K562 (cell line): ENCODE results near the gene XPO6. TPM values are rescaled to one million over a fixed set of nuclear protein-coding genes. Genes with fewer than 3 reads are reported as not detected.

Experiments
- ATAC-seq: fragments of 200-7000 bp; cut with Tn5 transposase; 3 replicates; pipeline ENCODE4 v1.9.1; 2020; ENCODE audit warnings: moderate library complexity
- BruUV-seq: library from RNA; stranded (reverse); fragments of 400-500 nt; replicated peaks from 2 replicates; lab custom pipeline; 2021; lab: Mats Ljungman, UMichigan
- CTCF ChIA-PET: fragments of 300-600 bp; formaldehyde crosslinking; extraction: SDS; loops from one replicate; lab custom pipeline; 2021; ENCODE audit warnings: low intra/inter-chr PET ratio; lab: Yijun Ruan, JAX
- POLR2A ChIA-PET: fragments of 300-600, 350-650 bp; sonication (Branson Sonifier 250); formaldehyde crosslinking; extraction: SDS; loops from one replicate; lab custom pipeline; 2021; ENCODE audit warnings: antibody characterized with exemption, inconsistent platforms; lab: Yijun Ruan, JAX
- DNase-seq, 4 experiments: peaks; one replicate each; pipeline versions ENCODE4 v3.0.0 to v3.0.0-alpha.2; 2011 to 2018; ENCODE audit warnings: low spot score in 3 of 4, mixed read lengths in 3 of 4; ENCODE audit errors: extremely low read depth in 1 of 4
- FAIRE-seq: peaks from 2 replicates; lab custom pipeline; 2011; peaks lifted over from hg19 to GRCh38; lab: Jason Lieb, UNC
- H2AFZ ChIP-seq: 2 replicates; pipeline ENCODE4 v1.6.0; 2011; ENCODE audit warnings: low read depth, low read length, control low read depth, inconsistent platforms
- H3K27ac ChIP-seq: fragments of 200-600 bp; 3 replicates; pipeline ENCODE4 v1.8.0; 2011; ENCODE audit warnings: low read depth, mild to moderate bottlenecking, control low read depth, inconsistent platforms, low read length, moderate library complexity, mixed read lengths; ENCODE audit errors: extremely low read depth
- H3K27me3 ChIP-seq, 2 experiments: fragments of 300-600 bp in 1 of 2; 2 replicates in 1 of 2; 3 replicates in 1 of 2; pipeline versions ENCODE4 v1.6.0 to v1.8.0; 2011; ENCODE audit warnings: inconsistent platforms in 2 of 2, low read length in 2 of 2, mild to moderate bottlenecking in 1 of 2, mixed read lengths in 1 of 2, moderate library complexity in 1 of 2; ENCODE audit not compliant: control insufficient read depth in 2 of 2, insufficient read depth in 2 of 2
- H3K36me3 ChIP-seq: fragments of 300-600 bp; 3 replicates; pipeline ENCODE4 v1.8.0; 2011; ENCODE audit warnings: mild to moderate bottlenecking, low read length, inconsistent platforms; ENCODE audit not compliant: control insufficient read depth, insufficient read depth
- H3K4me1 ChIP-seq, 2 experiments: fragments of 200-600 bp in 1 of 2; replicated peaks in 1 of 2; 2 replicates in 1 of 2; 3 replicates in 1 of 2; pipeline versions ENCODE4 v1.5.1 to v1.8.0; 2011; ENCODE audit warnings: inconsistent platforms in 2 of 2, low read length in 2 of 2, mild to moderate bottlenecking in 1 of 2, mixed read lengths in 1 of 2, moderate library complexity in 1 of 2; ENCODE audit not compliant: control insufficient read depth in 2 of 2, insufficient read depth in 2 of 2
- H3K4me2 ChIP-seq: 2 replicates; pipeline ENCODE4 v1.6.1; 2011; ENCODE audit warnings: low read length, control low read depth, inconsistent platforms, mixed read lengths; ENCODE audit not compliant: insufficient read depth
- H3K4me3 ChIP-seq: fragments of 200-600 bp; sonication (generic), shearing (Covaris generic); 2 replicates; pipeline ENCODE4 v1.5.1; 2016; ENCODE audit warnings: control low read depth, inconsistent platforms
- H3K79me2 ChIP-seq: fragments of 200-600 bp; 3 replicates; pipeline ENCODE4 v1.8.0; 2011; ENCODE audit warnings: low read length, inconsistent platforms; ENCODE audit not compliant: control insufficient read depth, insufficient read depth
- H3K9ac ChIP-seq, 2 experiments: 2 replicates each; pipeline versions ENCODE4 v1.6.0 to v1.6.1; 2011; ENCODE audit warnings: low read depth in 2 of 2, low read length in 2 of 2, control low read depth in 1 of 2, inconsistent platforms in 1 of 2, mild to moderate bottlenecking in 1 of 2, mixed read lengths in 1 of 2; ENCODE audit not compliant: insufficient read depth in 1 of 2
- H3K9me1 ChIP-seq: one replicate; pipeline ENCODE4 v1.6.0; 2011; ENCODE audit warnings: inconsistent platforms, mild to moderate bottlenecking, low read length, moderate library complexity; ENCODE audit not compliant: control insufficient read depth, insufficient read depth
- H3K9me3 ChIP-seq: replicated peaks from 2 replicates; pipeline ENCODE4 v1.5.1; 2011; ENCODE audit warnings: low read depth, low read length, inconsistent platforms; ENCODE audit not compliant: control insufficient read depth, insufficient read depth
- H4K20me1 ChIP-seq: replicated peaks from 2 replicates; pipeline ENCODE4 v1.6.1; 2011; ENCODE audit warnings: low read length, inconsistent platforms, mixed read lengths; ENCODE audit not compliant: control insufficient read depth, insufficient read depth
- ATF7 ChIP-seq: fragments of 450-650 bp; IDR thresholded peaks from 2 replicates; pipeline ENCODE4 v1.7.1; 2014; ENCODE audit warnings: mild to moderate bottlenecking, moderate library complexity
- ELF2 ChIP-seq: fragments of 250-450 bp; sonication (Bioruptor Pico); IDR thresholded peaks from 2 replicates; pipeline ENCODE4 v1.5.0; 2021; ENCODE audit warnings: mild to moderate bottlenecking
- KLF10 ChIP-seq: fragments of 250-450 bp; sonication (Bioruptor Pico); IDR thresholded peaks from 2 replicates; pipeline ENCODE4 v1.6.1; 2021; ENCODE audit warnings: matching md5 sums
- PHTF2 ChIP-seq: fragments of 250-450 bp; sonication (Bioruptor Pico); IDR thresholded peaks from 2 replicates; pipeline ENCODE4 v1.5.0; 2021; ENCODE audit warnings: mild to moderate bottlenecking
- RBBP5 ChIP-seq: fragments of 200-600 bp; sonication (generic); IDR thresholded peaks from 2 replicates; pipeline ENCODE4 v1.6.1; 2012; ENCODE audit warnings: borderline replicate concordance, mild to moderate bottlenecking, low read length, control low read depth, inconsistent platforms; ENCODE audit not compliant: insufficient read depth, poor library complexity, severe bottlenecking
- RNF2 ChIP-seq: sonication (generic); IDR thresholded peaks from 2 replicates; pipeline ENCODE4 v1.6.1; 2016
- SMAD2 ChIP-seq: fragments of 150-350 bp; IDR thresholded peaks from 2 replicates; pipeline ENCODE4 v1.6.1; 2014; ENCODE audit warnings: low read depth, mild to moderate bottlenecking, low read length
- WGBS: fragments of 100-300 bp; shearing (Covaris generic); methylation state at CpG from one replicate; pipeline ENCODE4 v1.1.6; 2016; ENCODE audit warnings: low coverage, mixed read lengths; ENCODE audit not compliant: insufficient coverage; ENCODE audit errors: missing lambda C conversion rate; 5-methylcytosine and 5-hydroxymethylcytosine counted together
- in situ Hi-C: fragments of 300-500 bp; cut with MboI; formaldehyde crosslinking; loops from 4 replicates; pipeline ENCODE4 v1.15.0; 2018; ENCODE audit warnings: inconsistent platforms, mixed read lengths
- intact Hi-C: fragments of 100-400 bp; cut with micrococcal nuclease; formaldehyde crosslinking; loops from 2 replicates; pipeline ENCODE4 v1.14.2; 2022
- polyA plus RNA-seq, 8 experiments: library from polyadenylated mRNA; depleted of rRNA in 4 of 8; stranded (reverse) in 5 of 8; unstranded in 3 of 8; fragments of >200 nt; fragmentation: Nextera tagmentation in 2 of 8; fragmentation: Illumina TruSeq in 1 of 8; extraction: Ambion mirVana in 2 of 8; extraction: Trizol in 1 of 8; gene quantifications; 2 replicates each; pipeline versions ENCODE4 v1.2.1 to v1.2.3, GENCODE V29; 2011 to 2014; ENCODE audit warnings: inconsistent platforms in 1 of 8, missing spikeins in 1 of 8
- total RNA-seq, 7 experiments: library from RNA; depleted of rRNA in 6 of 7; stranded (reverse); fragments of >200 nt in 6 of 7; fragmentation: Illumina TruSeq in 2 of 7; extraction: Trizol in 2 of 7; gene quantifications; 2 replicates each; pipeline versions ENCODE4 v1.2.1 to v1.2.3, GENCODE V29; 2011 to 2021; ENCODE audit warnings: low replicate concordance in 1 of 7
- TF ChIP-seq, protein P1 (sequence below): sonication (generic); formaldehyde crosslinking; IDR thresholded peaks from 2 replicates; pipeline ENCODE4 v1.8.0; 2022; ENCODE audit warnings: mild to moderate bottlenecking, missing genetic modification reagents
- TF ChIP-seq, protein P2 (sequence below): sonication (generic); formaldehyde crosslinking; IDR thresholded peaks from 2 replicates; pipeline ENCODE4 v1.5.0; 2020; ENCODE audit warnings: missing genetic modification reagents
- TF ChIP-seq, protein P3 (sequence below): fragments of 250-450 bp; sonication (Bioruptor Pico); IDR thresholded peaks from 2 replicates; pipeline ENCODE4 v1.5.1; 2021; ENCODE audit warnings: mild to moderate bottlenecking

The XPO6 gene
- total and polyA plus RNA-seq, 9 of the 15 experiments (the other 6 are each of a cell fraction or from before 2014, with no cell fraction given), result 11.2 to 196 (median 119) TPM

DNA sequence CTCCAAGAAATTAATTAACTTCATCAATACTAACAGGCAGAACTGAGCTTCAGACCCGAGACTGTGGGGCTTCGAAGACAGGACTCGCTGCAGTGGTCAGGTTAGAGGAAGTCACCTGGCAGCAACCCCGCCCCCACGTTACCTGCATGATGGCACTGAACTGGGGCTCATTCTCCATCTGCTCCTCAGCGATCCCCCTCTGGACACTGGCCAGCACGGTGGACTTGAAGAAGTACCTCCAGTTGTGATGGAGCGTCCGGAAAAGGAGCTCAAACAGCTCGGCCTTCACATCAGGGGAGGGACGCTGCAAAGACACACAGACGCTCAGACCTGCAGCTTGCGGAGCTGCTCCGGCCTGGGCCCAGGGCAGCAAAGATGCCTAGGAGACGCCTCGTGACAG is 107.4 kb downstream of the XPO6 start:
- Histone ChIP-seq H3K9me1 (no peaks in the 10 kb centered on the region), H3K4me2 (no peak overlapping the region), H3K27me3 (no peaks in the 10 kb centered on the region), H3K36me3 (peaks cover 98% of the 10 kb centered on the region), H3K4me3 (no peak overlapping the region), H3K79me2 (no peaks in the 10 kb centered on the region; the same call in 2 of the 3 replicates), H2AFZ (no peak overlapping the region), H3K9me3 (no peaks in the 10 kb centered on the region), H3K4me1 (no peaks in the 10 kb centered on the region), H3K9ac (no peak overlapping the region; a peak in 1 of 4 replicates), H4K20me1 (0 out of 2 replicates have a peak, but pooled peaks cover 4% of the 10 kb centered on the region), H3K27ac (no peak overlapping the region)
- intact Hi-C loops, result no loop called here
- CTCF ChIA-PET, result no interaction called here
- ATAC-seq, result no peak
- BruUV-seq, result no TSS peak
- no peak for DNase-seq
- POLR2A ChIA-PET, result interaction anchor here (1.2 kb wide), 1 partner anchor 8 kb away, joined by 4 read pairs; no protein-coding TSS in a partner anchor
- no peak for FAIRE-seq
- in situ Hi-C loops, result no loop called here
- 95% methylated on average over 16 of the region's 16 CpGs for WGBS
- TF ChIP-seq PHTF2 (CRISPR knock-in tag), result no peak
- TF ChIP-seq, protein P1, sequence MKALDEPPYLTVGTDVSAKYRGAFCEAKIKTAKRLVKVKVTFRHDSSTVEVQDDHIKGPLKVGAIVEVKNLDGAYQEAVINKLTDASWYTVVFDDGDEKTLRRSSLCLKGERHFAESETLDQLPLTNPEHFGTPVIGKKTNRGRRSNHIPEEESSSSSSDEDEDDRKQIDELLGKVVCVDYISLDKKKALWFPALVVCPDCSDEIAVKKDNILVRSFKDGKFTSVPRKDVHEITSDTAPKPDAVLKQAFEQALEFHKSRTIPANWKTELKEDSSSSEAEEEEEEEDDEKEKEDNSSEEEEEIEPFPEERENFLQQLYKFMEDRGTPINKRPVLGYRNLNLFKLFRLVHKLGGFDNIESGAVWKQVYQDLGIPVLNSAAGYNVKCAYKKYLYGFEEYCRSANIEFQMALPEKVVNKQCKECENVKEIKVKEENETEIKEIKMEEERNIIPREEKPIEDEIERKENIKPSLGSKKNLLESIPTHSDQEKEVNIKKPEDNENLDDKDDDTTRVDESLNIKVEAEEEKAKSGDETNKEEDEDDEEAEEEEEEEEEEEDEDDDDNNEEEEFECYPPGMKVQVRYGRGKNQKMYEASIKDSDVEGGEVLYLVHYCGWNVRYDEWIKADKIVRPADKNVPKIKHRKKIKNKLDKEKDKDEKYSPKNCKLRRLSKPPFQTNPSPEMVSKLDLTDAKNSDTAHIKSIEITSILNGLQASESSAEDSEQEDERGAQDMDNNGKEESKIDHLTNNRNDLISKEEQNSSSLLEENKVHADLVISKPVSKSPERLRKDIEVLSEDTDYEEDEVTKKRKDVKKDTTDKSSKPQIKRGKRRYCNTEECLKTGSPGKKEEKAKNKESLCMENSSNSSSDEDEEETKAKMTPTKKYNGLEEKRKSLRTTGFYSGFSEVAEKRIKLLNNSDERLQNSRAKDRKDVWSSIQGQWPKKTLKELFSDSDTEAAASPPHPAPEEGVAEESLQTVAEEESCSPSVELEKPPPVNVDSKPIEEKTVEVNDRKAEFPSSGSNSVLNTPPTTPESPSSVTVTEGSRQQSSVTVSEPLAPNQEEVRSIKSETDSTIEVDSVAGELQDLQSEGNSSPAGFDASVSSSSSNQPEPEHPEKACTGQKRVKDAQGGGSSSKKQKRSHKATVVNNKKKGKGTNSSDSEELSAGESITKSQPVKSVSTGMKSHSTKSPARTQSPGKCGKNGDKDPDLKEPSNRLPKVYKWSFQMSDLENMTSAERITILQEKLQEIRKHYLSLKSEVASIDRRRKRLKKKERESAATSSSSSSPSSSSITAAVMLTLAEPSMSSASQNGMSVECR (CRISPR knock-in tag), result no peak
- no peak for TF ChIP-seq RBBP5
- TF ChIP-seq KLF10 (CRISPR knock-in tag), result no peak
- no peak for TF ChIP-seq RNF2
- no peak for TF ChIP-seq ATF7
- TF ChIP-seq, protein P2, sequence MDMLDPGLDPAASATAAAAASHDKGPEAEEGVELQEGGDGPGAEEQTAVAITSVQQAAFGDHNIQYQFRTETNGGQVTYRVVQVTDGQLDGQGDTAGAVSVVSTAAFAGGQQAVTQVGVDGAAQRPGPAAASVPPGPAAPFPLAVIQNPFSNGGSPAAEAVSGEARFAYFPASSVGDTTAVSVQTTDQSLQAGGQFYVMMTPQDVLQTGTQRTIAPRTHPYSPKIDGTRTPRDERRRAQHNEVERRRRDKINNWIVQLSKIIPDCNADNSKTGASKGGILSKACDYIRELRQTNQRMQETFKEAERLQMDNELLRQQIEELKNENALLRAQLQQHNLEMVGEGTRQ (CRISPR knock-in tag), result no peak
- no peak for TF ChIP-seq ELF2 (CRISPR knock-in tag)
- TF ChIP-seq SMAD2, result no peak
- TF ChIP-seq, protein P3, sequence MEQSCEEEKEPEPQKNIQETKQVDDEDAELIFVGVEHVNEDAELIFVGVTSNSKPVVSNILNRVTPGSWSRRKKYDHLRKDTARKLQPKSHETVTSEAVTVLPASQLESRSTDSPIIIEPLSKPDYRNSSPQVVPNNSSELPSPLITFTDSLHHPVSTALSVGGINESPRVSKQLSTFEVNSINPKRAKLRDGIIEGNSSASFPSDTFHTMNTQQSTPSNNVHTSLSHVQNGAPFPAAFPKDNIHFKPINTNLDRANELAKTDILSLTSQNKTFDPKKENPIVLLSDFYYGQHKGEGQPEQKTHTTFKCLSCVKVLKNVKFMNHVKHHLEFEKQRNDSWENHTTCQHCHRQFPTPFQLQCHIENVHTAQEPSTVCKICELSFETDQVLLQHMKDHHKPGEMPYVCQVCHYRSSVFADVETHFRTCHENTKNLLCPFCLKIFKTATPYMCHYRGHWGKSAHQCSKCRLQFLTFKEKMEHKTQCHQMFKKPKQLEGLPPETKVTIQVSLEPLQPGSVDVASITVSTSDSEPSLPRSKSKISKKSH (CRISPR knock-in tag), result no peak
